WTC11 (cell line): Measurements from ENCODE around the gene GPR65. TPM values are rescaled to one million over a fixed set of nuclear protein-coding genes. Genes with fewer than 3 reads are reported as not detected.

Experiments used
- ATAC-seq: fragments of 200-7000 bp; cut with Tn5 transposase; 2 replicates; pipeline ENCODE4 v1.10.0; 2021; ENCODE audit warnings: mild to moderate bottlenecking, moderate library complexity
- CTCF ChIA-PET: fragments of 300-600 bp; sonication (Branson Sonifier 250); formaldehyde crosslinking; loops from one replicate; lab custom pipeline; 2021; ENCODE audit warnings: antibody characterized with exemption; lab: Charles Lee
- POLR2A ChIA-PET: fragments of 350-600 bp; sonication (Branson Sonifier 250); formaldehyde crosslinking; loops from one replicate; lab custom pipeline; 2021; ENCODE audit warnings: antibody characterized with exemption; lab: Charles Lee
- DNase-seq: peaks from one replicate; pipeline ENCODE4 v3.0.0; 2021; ENCODE audit warnings: low spot score
- H3K27ac Mint-ChIP-seq: 2 replicates; pipeline ENCODE4 v1.8.0; 2021; ENCODE audit warnings: mixed read lengths
- H3K27me3 Mint-ChIP-seq: 2 replicates; pipeline ENCODE4 v1.8.0; 2021; ENCODE audit warnings: low read depth, mild to moderate bottlenecking, moderate library complexity, mixed read lengths
- H3K36me3 Mint-ChIP-seq: 2 replicates; pipeline ENCODE4 v1.8.0; 2021; ENCODE audit warnings: mixed read lengths
- H3K4me1 Mint-ChIP-seq: 2 replicates; pipeline ENCODE4 v1.8.0; 2022; ENCODE audit warnings: mixed read lengths
- H3K4me3 Mint-ChIP-seq: 2 replicates; pipeline ENCODE4 v1.8.0; 2021; ENCODE audit warnings: mild to moderate bottlenecking, moderate library complexity, mixed read lengths
- H3K9me3 Mint-ChIP-seq: 2 replicates; pipeline ENCODE4 v1.8.0; 2021; ENCODE audit warnings: mixed read lengths
- ETV6 ChIP-seq: sonication (generic); formaldehyde crosslinking; IDR thresholded peaks from 2 replicates; pipeline ENCODE4 v1.8.1; 2022; ENCODE audit warnings: mild to moderate bottlenecking, missing genetic modification reagents
- GTF2I ChIP-seq: fragments of 250-450 bp; sonication (Bioruptor Pico); conservative IDR thresholded peaks from 2 replicates; pipeline ENCODE4 v1.4.0; 2021; ENCODE audit warnings: mild to moderate bottlenecking
- HMGA2 ChIP-seq: fragments of 250-450 bp; sonication (Bioruptor Pico); IDR thresholded peaks from 2 replicates; pipeline ENCODE4 v1.4.0; 2021; ENCODE audit warnings: mild to moderate bottlenecking, moderate library complexity
- IRF2 ChIP-seq: sonication (generic); formaldehyde crosslinking; IDR thresholded peaks from 2 replicates; pipeline ENCODE4 v1.8.0; 2022; ENCODE audit warnings: low read depth, missing genetic modification reagents, borderline replicate concordance
- MXD4 ChIP-seq: fragments of 250-450 bp; sonication (Bioruptor Pico); IDR thresholded peaks from 2 replicates; pipeline ENCODE4 v1.8.0; 2021; ENCODE audit warnings: mild to moderate bottlenecking, moderate library complexity, borderline replicate concordance
- NFATC4 ChIP-seq: fragments of 250-450 bp; sonication (Bioruptor Pico); IDR thresholded peaks from 2 replicates; pipeline ENCODE4 v1.9.0; 2021; ENCODE audit warnings: mild to moderate bottlenecking
- RORB ChIP-seq: fragments of 250-450 bp; sonication (Bioruptor Pico); IDR thresholded peaks from 2 replicates; pipeline ENCODE4 v1.9.0; 2021; ENCODE audit warnings: mild to moderate bottlenecking
- SP1 ChIP-seq: sonication (generic); formaldehyde crosslinking; conservative IDR thresholded peaks from 2 replicates; pipeline ENCODE4 v1.8.1; 2022; ENCODE audit warnings: missing genetic modification reagents
- ZNF121 ChIP-seq: sonication (generic); formaldehyde crosslinking; IDR thresholded peaks from 2 replicates; pipeline ENCODE4 v1.8.0; 2023; ENCODE audit warnings: missing genetic modification reagents
- ZNF219 ChIP-seq: sonication (generic); formaldehyde crosslinking; IDR thresholded peaks from 2 replicates; pipeline ENCODE4 v1.8.0; 2023; ENCODE audit warnings: missing genetic modification reagents, mild to moderate bottlenecking, borderline replicate concordance
- total RNA-seq: library from RNA; stranded (reverse); gene quantifications from 3 replicates; pipeline ENCODE4 v1.2.3, GENCODE V29; 2021
- TF ChIP-seq, protein P1 (sequence below): sonication (generic); formaldehyde crosslinking; IDR thresholded peaks from 2 replicates; pipeline ENCODE4 v1.8.1; 2023; ENCODE audit warnings: mild to moderate bottlenecking, missing genetic modification reagents
- TF ChIP-seq, protein P2 (sequence below): sonication (generic); formaldehyde crosslinking; IDR thresholded peaks from 2 replicates; pipeline ENCODE4 v1.8.0; 2022; ENCODE audit warnings: mild to moderate bottlenecking, missing genetic modification reagents
- TF ChIP-seq, protein P3 (sequence below): fragments of 250-450 bp; sonication (Bioruptor Pico); IDR thresholded peaks from 2 replicates; pipeline ENCODE4 v1.8.0; 2021; ENCODE audit warnings: mild to moderate bottlenecking
- TF ChIP-seq, protein P4 (sequence below): sonication (generic); formaldehyde crosslinking; IDR thresholded peaks from 2 replicates; pipeline ENCODE4 v1.8.0; 2023; ENCODE audit warnings: missing genetic modification reagents, mild to moderate bottlenecking, borderline replicate concordance
- TF ChIP-seq, protein P5 (sequence below): sonication (generic); formaldehyde crosslinking; IDR thresholded peaks from 2 replicates; pipeline ENCODE4 v1.8.0; 2022; ENCODE audit warnings: mild to moderate bottlenecking, missing genetic modification reagents
- TF ChIP-seq, protein P6 (sequence below): sonication (generic); formaldehyde crosslinking; IDR thresholded peaks from 2 replicates; pipeline ENCODE4 v1.8.1; 2023; ENCODE audit warnings: mild to moderate bottlenecking, missing genetic modification reagents
- TF ChIP-seq, protein P7 (sequence below): sonication (generic); formaldehyde crosslinking; IDR thresholded peaks from 2 replicates; pipeline ENCODE4 v1.8.0; 2022; ENCODE audit warnings: missing genetic modification reagents

Gene GPR65
- total RNA-seq, 1 experiment from 2014 or later = not detected

DNA sequence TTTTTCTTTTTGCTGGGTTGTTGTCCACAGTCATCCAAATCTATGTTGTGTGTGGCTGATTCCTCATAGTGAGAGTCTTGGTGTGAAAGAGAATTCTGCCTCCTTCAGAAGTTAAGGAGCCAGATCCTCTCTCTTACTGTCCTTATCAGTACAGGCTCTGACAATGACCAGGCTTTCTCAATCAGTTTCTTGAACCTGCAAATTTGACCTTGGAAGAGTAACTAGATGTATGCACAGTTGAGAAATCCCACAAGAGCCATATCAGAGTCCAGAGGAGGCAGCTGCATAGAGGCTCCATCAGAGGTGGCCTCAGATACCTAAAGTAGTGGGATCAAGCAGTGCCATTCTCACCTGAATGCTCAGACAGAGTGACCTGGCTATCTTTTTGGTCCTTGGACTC is 6.5 kb upstream of the GPR65 start:
- Mint-ChIP-seq H3K4me3 (no peak overlapping the region), H3K27me3 (no peaks in the 10 kb centered on the region), H3K9me3 (no peaks in the 10 kb centered on the region), H3K36me3 (no peaks in the 10 kb centered on the region), H3K4me1 (peaks cover 13% of the 10 kb centered on the region), H3K27ac (no peak overlapping the region)
- ATAC-seq (no peak), DNase-seq (no peak)
- CTCF ChIA-PET = no interaction called here
- POLR2A ChIA-PET = no interaction called here
- no peak for TF ChIP-seq ETV6 (CRISPR knock-in tag)
- TF ChIP-seq, protein P1, sequence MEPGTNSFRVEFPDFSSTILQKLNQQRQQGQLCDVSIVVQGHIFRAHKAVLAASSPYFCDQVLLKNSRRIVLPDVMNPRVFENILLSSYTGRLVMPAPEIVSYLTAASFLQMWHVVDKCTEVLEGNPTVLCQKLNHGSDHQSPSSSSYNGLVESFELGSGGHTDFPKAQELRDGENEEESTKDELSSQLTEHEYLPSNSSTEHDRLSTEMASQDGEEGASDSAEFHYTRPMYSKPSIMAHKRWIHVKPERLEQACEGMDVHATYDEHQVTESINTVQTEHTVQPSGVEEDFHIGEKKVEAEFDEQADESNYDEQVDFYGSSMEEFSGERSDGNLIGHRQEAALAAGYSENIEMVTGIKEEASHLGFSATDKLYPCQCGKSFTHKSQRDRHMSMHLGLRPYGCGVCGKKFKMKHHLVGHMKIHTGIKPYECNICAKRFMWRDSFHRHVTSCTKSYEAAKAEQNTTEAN (CRISPR knock-in tag) = no peak

DNA sequence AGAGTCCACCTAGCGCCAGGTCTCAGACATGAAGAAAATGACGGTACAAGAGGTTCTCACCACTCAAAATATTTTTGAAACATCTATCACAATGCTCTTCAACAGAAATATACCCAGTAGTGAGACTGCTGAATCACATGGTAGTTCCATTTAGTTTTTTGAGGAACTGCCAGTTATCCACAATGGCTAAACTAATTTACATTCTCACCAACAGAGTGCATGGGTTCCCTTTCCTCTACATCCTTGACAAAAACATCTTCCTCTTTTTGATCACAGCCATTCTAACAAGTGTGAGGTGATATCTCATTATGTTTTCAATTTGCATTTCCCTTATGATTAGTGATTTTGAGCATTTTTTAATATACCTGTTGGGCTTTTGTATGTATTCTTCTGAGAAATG is 5.7 kb upstream of the GPR65 start:
- H3K9me3 Mint-ChIP-seq = no peaks in the 10 kb centered on the region
- ATAC-seq (no peak), DNase-seq (no peak)
- ChIA-PET POLR2A (no interaction called here), CTCF (no interaction called here)
- no peaks in the 10 kb centered on the region for H3K27me3 Mint-ChIP-seq
- no peak for TF ChIP-seq IRF2 (CRISPR knock-in tag)
- no peak for TF ChIP-seq SP1 (CRISPR knock-in tag)
- TF ChIP-seq RORB (CRISPR knock-in tag) = no peak
- no peak for TF ChIP-seq ZNF219
- TF ChIP-seq, protein P2, sequence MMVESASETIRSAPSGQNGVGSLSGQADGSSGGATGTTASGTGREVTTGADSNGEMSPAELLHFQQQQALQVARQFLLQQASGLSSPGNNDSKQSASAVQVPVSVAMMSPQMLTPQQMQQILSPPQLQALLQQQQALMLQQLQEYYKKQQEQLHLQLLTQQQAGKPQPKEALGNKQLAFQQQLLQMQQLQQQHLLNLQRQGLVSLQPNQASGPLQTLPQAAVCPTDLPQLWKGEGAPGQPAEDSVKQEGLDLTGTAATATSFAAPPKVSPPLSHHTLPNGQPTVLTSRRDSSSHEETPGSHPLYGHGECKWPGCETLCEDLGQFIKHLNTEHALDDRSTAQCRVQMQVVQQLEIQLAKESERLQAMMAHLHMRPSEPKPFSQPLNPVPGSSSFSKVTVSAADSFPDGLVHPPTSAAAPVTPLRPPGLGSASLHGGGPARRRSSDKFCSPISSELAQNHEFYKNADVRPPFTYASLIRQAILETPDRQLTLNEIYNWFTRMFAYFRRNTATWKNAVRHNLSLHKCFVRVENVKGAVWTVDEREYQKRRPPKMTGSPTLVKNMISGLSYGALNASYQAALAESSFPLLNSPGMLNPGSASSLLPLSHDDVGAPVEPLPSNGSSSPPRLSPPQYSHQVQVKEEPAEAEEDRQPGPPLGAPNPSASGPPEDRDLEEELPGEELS (CRISPR knock-in tag) = no peak
- TF ChIP-seq, protein P3, sequence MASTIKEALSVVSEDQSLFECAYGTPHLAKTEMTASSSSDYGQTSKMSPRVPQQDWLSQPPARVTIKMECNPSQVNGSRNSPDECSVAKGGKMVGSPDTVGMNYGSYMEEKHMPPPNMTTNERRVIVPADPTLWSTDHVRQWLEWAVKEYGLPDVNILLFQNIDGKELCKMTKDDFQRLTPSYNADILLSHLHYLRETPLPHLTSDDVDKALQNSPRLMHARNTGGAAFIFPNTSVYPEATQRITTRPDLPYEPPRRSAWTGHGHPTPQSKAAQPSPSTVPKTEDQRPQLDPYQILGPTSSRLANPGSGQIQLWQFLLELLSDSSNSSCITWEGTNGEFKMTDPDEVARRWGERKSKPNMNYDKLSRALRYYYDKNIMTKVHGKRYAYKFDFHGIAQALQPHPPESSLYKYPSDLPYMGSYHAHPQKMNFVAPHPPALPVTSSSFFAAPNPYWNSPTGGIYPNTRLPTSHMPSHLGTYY (CRISPR knock-in tag) = no peak
- no peak for TF ChIP-seq ZNF121
- H3K27ac Mint-ChIP-seq = no peak overlapping the region
- H3K4me1 Mint-ChIP-seq = peaks cover 8% of the 10 kb centered on the region
- no peak overlapping the region for H3K4me3 Mint-ChIP-seq
- H3K36me3 Mint-ChIP-seq = no peaks in the 10 kb centered on the region

DNA sequence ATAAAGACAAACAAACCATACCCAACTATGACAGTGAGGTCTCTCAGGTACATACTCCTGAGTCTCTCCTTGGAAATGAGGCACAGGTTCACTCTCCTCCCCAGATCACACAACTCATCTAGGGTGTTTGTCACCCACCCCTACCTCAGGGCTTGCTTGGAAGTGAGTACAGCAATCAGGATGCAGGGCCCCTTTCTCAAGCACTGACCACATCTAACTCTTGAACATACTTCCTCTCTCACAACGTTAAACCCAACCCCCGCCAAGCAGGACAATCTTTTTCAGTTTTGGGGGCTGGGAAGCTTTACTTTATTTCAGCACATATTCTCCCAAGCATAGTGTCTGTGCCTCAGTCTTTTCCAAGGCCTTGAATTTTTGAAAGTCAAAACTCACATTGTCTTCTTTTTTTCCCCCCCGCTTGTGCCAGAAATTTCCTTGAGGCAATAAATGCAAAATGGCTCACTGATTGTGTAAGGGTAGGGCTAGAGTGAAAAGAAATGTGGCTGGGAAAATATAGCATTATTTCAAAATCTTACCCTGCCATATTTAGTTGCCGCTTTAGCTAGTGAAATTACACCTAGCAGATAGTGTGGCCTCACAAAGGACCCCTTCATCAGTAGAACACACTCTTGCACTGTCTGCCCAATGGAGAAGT is 2.4 kb upstream of the GPR65 start:
- Mint-ChIP-seq H3K36me3 (no peaks in the 10 kb centered on the region), H3K4me1 (peaks cover 8% of the 10 kb centered on the region), H3K27ac (no peak overlapping the region), H3K27me3 (no peaks in the 10 kb centered on the region), H3K9me3 (no peaks in the 10 kb centered on the region), H3K4me3 (no peak overlapping the region)
- no peak for DNase-seq
- ChIA-PET CTCF (interaction anchor here (1.3 kb wide), 1 partner anchor 12 kb away, joined by 4 read pairs; no protein-coding TSS in a partner anchor), POLR2A (no interaction called here)
- ATAC-seq = no peak; the same call in 1 of the 2 replicates
- TF ChIP-seq MXD4 (no peak), GTF2I (CRISPR knock-in tag) (no peak), HMGA2 (CRISPR knock-in tag) (no peak), IRF2 (CRISPR knock-in tag) (no peak), NFATC4 (CRISPR knock-in tag) (no peak)
- TF ChIP-seq, protein P4, sequence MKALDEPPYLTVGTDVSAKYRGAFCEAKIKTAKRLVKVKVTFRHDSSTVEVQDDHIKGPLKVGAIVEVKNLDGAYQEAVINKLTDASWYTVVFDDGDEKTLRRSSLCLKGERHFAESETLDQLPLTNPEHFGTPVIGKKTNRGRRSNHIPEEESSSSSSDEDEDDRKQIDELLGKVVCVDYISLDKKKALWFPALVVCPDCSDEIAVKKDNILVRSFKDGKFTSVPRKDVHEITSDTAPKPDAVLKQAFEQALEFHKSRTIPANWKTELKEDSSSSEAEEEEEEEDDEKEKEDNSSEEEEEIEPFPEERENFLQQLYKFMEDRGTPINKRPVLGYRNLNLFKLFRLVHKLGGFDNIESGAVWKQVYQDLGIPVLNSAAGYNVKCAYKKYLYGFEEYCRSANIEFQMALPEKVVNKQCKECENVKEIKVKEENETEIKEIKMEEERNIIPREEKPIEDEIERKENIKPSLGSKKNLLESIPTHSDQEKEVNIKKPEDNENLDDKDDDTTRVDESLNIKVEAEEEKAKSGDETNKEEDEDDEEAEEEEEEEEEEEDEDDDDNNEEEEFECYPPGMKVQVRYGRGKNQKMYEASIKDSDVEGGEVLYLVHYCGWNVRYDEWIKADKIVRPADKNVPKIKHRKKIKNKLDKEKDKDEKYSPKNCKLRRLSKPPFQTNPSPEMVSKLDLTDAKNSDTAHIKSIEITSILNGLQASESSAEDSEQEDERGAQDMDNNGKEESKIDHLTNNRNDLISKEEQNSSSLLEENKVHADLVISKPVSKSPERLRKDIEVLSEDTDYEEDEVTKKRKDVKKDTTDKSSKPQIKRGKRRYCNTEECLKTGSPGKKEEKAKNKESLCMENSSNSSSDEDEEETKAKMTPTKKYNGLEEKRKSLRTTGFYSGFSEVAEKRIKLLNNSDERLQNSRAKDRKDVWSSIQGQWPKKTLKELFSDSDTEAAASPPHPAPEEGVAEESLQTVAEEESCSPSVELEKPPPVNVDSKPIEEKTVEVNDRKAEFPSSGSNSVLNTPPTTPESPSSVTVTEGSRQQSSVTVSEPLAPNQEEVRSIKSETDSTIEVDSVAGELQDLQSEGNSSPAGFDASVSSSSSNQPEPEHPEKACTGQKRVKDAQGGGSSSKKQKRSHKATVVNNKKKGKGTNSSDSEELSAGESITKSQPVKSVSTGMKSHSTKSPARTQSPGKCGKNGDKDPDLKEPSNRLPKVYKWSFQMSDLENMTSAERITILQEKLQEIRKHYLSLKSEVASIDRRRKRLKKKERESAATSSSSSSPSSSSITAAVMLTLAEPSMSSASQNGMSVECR = no peak
- TF ChIP-seq, protein P5, sequence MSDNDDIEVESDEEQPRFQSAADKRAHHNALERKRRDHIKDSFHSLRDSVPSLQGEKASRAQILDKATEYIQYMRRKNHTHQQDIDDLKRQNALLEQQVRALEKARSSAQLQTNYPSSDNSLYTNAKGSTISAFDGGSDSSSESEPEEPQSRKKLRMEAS = no peak
- TF ChIP-seq, protein P6, sequence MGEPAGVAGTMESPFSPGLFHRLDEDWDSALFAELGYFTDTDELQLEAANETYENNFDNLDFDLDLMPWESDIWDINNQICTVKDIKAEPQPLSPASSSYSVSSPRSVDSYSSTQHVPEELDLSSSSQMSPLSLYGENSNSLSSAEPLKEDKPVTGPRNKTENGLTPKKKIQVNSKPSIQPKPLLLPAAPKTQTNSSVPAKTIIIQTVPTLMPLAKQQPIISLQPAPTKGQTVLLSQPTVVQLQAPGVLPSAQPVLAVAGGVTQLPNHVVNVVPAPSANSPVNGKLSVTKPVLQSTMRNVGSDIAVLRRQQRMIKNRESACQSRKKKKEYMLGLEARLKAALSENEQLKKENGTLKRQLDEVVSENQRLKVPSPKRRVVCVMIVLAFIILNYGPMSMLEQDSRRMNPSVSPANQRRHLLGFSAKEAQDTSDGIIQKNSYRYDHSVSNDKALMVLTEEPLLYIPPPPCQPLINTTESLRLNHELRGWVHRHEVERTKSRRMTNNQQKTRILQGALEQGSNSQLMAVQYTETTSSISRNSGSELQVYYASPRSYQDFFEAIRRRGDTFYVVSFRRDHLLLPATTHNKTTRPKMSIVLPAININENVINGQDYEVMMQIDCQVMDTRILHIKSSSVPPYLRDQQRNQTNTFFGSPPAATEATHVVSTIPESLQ (CRISPR knock-in tag) = no peak
- TF ChIP-seq, protein P7, sequence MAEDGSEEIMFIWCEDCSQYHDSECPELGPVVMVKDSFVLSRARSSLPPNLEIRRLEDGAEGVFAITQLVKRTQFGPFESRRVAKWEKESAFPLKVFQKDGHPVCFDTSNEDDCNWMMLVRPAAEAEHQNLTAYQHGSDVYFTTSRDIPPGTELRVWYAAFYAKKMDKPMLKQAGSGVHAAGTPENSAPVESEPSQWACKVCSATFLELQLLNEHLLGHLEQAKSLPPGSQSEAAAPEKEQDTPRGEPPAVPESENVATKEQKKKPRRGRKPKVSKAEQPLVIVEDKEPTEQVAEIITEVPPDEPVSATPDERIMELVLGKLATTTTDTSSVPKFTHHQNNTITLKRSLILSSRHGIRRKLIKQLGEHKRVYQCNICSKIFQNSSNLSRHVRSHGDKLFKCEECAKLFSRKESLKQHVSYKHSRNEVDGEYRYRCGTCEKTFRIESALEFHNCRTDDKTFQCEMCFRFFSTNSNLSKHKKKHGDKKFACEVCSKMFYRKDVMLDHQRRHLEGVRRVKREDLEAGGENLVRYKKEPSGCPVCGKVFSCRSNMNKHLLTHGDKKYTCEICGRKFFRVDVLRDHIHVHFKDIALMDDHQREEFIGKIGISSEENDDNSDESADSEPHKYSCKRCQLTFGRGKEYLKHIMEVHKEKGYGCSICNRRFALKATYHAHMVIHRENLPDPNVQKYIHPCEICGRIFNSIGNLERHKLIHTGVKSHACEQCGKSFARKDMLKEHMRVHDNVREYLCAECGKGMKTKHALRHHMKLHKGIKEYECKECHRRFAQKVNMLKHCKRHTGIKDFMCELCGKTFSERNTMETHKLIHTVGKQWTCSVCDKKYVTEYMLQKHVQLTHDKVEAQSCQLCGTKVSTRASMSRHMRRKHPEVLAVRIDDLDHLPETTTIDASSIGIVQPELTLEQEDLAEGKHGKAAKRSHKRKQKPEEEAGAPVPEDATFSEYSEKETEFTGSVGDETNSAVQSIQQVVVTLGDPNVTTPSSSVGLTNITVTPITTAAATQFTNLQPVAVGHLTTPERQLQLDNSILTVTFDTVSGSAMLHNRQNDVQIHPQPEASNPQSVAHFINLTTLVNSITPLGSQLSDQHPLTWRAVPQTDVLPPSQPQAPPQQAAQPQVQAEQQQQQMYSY (CRISPR knock-in tag) = no peak
